GM18519 (cell line): ENCODE results near the gene PDE3A.
"Not testable (repeated sequence)": the region's sequence is repeated elsewhere in the genome, so short reads cannot be mapped to it uniquely, and the experiment has no call there.

ENCODE experiments used
- ATAC-seq: cut with Tn5 transposase; IDR thresholded peaks from one replicate; pipeline ENCODE4 v1.9.1; 2021; ENCODE audit warnings: mild to moderate bottlenecking, moderate library complexity; ENCODE audit not compliant: unreplicated experiment, low FRiP score

The PDE3A gene

DNA sequence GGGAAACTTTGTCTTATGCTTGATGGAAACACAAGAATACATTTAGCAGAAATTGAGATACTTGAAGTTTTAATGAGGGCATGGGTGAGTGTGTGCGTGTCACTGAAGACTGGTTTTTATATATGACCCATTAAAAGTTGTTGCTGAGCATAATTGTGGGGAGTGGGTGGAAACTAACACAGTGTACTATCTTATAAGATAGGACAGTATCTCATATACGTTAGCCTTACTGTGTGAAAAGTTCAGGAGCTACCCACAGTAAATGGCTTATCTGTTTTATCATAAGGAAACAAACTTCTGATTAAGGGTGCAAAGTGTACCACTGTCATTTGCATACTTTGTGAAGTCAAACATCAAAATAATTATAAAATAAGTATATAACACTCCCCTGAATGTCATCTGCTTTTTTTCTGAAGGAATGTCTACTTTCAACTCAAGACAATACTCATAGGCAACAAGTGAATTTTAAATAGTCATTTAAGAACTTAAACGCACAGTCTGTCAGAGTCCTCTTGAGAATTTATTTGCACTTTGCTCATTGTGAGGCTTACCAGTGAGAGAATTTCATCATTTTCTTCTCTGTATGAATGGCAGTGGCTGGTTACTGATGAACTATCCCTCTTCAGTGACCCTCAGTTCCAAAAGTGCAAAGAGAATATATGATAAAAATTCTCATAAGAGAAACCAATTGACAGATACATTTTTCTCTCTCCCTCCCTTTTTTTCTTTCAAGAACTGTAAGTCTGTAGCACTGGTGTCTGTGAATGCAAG, 4.2 kb downstream of the PDE3A start:
- no peak for ATAC-seq

DNA sequence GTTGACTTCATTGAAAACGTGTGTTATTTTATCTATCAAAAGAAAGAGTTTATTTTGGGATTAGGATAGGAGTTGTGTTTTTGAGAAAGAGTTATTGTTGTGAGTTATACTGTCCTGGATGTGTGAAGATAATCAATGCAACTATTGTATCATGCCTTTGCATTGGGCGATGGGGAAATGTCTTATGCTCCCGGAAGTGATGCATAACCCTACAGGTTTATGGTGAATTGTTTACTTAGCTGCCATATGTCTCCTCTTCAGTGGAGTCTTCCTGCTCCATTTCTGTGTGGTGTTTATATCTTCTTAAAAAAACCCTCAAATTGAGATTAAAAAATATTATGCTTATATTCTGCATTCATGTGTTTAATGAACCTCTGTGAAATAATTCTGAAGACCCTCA, 6.5 kb downstream of the PDE3A start:
- no peak for ATAC-seq

DNA sequence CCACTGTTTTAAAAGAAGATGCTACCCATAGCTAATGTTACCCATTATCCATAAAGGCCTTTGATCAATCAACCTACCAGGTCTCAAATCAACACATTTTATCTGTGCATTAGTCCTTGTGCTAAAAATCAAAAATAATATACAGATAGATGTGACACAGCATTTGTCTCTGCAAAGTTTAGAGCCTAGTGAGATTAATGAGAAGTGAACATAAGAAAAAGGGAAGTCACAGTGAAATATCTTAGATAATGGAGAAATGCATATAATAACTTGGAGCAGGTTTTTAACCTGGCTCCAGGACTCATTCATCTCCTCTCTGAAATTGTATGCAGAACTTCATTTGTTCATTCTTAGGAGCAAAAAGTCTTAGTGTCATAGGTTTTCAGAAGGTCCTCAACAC, 7.2 kb downstream of the PDE3A start:
- no peak for ATAC-seq

DNA sequence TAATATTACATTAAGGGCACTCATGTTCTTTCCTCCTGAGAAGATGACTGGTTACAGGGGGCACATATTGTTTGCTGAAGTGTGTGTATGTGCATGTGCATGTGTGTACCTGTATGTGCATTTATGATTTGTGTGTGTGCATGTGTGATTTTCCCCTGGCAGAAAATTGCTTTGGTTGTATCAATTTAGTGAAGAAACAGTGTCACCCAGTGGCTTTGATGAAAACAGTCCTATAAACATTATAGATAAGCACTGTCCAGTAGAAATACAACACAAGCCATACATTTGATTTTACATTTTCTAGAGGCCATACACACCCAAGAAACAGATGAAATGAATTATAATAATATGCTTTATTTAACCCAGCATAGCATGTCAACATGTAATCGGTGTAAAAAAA, 8.6 kb downstream of the PDE3A start:
- no peak for ATAC-seq

DNA sequence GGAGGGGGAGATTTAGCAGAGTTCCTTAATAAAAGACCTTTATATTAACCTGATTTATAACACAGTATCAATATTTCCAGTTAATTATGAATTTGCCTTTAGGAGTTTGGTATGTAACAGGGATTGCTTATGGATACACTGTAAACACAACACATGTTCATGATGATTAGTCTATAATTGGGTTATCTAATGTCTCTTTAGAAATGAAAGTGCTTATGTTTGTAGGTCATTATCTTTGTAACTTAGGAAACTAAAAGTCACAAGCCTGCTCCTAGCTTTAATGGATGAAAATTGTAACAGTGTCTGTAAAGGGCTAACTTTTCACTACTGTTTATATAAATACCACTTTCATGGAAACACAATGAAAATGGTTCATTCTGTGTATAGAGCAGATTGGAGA, 9.4 kb downstream of the PDE3A start:
- no peak for ATAC-seq

DNA sequence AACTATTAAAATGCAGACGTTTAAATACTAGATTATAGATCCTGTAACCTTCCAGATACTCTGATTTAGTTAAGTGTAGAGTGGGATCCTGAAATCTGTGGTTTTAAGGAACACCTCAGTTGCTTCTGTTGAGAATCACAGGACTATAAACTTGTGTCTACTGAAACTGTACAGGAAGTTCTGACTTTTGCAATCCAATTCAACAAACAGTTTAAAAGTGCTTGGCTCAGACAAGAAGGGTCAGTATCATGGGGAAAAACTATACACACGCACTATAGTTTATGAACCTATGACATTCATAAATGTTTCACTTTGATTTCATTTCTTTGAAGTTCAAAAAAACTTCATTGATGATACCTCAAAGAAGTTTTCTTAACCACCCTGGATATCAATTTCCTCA, 13.8 kb downstream of the PDE3A start:
- no peak for ATAC-seq

DNA sequence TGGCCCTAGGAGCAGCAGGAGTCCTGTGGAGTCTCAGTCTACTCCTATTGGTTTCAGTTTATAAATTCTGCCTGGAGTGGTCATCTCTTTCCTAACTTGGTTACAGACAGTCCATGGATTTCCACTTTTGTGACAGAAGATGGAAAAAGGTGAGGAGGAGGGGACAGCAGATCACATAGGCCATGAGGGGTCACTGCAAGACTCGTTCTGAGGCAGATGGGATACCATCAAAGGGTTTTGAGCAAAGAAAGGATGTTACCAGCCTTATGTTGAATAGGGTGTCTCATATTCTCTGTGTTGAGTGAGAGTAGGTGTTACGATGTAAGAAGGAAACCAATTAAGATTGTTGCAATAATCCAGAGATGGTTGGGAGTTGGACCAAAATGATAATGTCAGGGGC, 15.3 kb downstream of the PDE3A start:
- no peak for ATAC-seq

DNA sequence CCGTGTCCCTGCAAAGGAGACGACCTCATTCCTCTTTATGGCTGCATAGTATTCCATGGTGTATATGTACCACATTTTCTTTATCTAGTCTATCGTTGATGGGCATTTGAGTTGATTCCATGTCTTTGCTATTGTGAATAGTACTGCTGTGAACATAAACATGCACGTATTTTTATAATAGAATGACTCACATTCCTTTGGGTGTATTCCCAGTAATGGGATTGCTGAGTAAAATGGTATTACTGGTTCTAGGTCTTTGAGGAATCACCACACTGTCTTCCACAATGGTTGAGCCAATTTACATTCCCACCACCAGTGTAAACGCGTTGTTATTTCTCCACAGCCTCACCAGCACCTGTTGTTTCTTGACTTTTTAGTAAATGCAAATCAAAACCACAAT, 16.5 kb downstream of the PDE3A start:
- not testable (repeated sequence) for ATAC-seq

DNA sequence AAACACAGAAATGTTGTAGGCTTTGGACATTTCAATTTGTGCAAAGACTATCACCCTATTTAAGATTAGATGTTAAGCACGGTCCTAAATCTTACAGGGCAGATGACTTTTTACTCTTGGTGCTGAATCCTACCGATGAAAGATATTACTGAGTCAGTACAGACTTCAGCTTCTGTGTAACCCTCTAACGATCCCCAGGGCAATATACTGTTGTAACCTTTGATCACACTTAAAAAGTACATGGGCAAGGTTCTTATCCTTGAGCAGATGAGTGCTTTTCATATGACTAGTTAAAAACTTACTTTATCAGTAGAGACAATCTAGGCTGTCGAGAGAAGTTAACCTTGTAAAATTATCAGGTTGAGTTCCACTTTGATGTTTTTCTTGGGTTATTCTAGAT, 22.5 kb downstream of the PDE3A start:
- ATAC-seq: no peak

DNA sequence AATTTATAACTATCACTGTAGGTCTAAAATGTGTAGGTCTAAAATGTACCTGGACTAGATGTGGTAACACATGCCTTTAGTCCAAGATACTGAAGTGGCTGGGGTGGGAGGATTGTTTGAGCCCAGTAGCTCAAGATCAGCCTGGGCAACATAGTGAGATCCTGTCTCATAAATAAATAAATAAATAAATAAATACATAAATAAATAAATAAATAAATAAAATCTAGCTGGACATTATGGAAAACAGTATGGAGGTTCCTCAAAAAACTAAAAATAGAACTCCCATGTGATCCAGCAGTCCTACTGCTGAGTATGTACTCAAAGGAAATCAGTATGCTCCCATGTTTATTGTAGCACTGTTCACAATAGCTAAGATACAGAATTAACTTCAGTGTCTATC, 24.0 kb downstream of the PDE3A start:
- no peak for ATAC-seq

DNA sequence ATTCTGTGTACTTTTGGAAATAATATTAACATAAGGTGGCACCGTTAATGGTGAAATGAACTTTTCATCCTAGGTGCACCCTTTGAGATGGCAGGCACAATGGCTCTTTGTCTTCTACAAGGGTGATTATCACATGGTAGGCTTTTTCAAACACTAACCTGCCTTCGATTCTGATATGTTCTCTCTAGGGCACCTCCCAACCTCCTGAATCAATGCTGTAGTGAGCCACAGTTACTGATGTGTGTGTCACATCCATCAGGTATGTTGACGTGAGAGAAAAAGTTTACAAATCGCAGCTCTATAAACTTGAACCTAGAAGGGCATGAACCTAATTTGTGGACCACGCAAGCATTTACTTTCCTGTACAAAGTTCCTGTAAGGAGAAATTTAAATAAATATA, 25.4 kb downstream of the PDE3A start:
- no peak for ATAC-seq

DNA sequence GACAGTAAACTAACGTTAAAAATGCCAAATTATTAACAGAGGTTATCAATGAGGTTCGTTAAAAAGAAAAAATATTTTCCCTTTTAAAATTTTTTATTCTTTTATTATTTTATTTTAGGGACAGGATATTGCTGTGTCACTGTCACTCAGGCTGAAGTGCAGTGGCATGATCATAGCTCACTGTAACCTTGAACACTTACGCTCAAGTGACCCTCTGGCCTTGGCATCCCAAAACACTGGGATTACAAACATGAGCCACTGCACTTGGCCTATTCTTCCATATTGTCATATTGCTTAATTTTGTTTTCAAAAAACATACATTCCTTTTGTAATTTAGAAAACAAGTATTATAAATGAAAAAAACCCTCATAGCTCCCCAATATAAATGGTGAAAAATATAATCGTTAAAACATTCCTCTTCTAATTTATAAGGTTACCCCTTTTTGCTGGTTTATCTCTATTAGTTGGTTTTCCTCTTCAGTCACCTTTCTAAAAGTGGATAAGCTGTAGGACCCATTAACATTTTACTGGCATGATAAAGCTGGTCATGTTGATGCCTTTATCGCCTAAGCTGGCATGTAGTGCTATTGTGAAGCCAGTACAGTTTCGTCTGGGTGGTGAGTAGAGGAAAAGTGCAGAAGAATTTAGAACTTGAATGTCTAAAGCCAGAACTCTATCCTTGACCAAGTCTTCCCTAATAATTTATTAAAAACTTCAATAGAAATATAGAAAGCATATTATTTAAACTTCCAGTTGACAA, 27.6 kb downstream of the PDE3A start:
- no peak for ATAC-seq

DNA sequence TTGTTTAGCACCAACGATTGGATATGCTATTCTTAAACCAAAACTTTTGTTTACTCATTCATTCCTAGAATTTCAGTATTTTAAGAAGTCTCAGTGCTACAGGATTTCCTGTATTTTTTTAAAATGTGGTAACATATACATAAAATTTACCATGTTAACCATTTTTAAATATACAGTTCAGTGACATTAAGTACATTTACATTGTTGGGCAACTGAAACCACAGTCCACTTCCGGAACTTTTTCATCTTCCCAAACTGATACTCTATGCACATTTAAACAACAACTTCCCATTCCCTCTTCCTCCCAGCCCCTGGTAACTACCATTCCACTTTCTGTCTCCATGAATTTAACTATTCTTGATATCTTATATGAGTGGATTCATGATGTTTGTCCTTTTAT, 30.3 kb downstream of the PDE3A start:
- ATAC-seq: no peak

DNA sequence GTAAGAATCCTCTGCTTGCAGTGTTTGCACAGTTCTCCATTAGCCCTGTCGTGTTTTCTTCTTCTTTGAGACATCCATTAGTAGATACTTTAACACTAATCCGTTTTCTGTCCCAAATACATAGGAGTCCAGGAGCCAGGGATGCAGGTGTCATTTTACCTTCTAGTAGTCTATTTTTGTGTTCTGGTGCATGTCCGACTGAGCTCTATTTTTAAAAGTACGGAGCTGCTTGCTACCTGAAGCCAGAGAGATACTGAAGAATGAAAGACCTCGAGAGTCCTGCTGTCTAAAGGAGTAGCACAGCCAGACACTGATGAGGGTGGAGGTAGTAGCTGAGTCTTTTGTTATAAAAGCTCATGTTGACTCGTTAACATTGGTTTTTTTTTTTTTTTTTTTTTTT, 31.7 kb downstream of the PDE3A start:
- ATAC-seq: no peak

DNA sequence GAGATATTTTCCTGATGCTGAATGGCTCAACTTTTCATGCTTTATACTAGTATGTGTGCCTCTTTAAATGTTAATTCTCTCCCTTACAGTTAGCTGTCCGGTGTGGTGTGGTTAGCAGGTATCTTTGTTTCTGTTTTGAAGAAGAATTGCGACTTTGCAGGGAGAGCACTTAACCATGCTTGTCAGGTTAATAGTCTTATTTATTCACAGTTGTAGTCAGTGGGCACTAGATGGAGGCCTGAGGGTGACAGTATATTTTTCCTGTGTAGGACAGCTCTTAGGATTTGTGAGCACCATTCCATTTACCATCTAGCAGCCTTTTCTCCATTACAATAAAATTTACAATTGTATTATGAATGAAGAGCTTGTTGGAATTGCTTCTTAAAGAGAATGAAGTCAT, 34.9 kb downstream of the PDE3A start:
- no peak for ATAC-seq

DNA sequence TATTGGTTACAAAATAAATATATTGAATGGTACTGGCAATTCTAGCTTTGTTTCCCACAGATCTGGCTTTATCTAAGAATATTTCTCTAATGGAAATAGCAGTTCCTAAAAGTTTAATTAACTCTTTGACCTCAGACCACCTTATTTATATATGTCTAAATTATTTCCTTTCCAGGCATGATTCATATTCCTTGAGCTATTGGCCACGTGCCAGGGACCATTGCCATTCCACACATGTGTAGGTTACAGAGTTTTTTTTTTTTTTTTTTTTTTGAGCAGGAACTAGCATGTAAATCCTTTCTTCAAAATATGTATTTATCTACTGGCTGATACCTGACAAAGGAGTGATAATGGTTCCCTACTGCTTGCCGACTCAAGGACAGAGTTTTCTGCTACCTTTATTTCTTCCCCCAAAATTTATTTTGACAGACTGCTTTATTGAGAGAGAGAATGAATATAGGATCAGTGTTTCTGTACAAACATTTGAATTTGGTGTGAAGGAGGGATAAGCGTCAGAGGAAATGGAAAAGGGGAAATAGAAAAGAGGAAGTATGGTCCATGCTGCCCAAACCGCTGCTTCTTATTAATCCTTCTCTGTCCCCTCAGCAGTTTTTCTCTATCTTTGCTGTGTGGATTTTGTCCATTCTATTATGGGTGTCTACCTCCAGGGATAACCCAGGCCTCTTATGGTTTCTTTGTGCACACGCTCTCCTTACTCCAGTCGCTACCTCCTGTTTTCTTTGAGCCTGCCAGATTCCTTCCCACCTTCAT, 36.4 kb downstream of the PDE3A start:
- ATAC-seq: no peak

DNA sequence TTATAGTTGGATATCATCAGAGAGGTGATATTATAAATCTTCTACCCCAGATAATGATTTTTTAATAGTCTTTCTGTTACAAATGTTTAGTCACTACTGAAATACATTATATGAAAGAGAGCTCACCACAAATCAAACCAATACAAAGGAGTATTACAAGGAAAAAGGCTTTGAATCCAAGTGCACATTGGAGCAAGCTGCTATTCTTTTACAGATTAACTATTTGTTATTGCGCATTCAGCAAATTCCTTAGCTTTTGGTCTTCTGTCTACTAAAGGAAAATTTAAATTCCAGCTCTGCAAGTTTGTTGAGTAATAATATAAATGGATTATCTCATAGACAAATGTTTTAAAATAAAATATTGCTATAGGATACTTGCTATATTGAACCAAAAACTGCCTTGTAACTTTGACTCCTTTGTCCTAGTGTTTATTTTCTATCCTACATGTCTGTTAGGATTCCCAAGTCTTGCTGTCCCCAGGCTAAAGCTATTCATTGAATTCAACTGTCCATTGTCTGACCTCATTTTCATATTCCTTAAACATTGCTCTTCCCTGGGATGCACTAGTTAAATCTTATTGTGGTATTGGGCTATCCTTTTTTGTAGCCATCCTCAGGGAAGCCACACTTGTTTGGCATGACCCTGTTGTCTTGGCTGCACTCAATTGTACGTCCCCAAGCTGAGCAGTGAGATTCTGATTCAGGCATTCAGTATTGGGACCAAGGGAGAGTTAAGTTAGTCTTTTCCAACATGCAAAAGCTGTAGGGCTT, 41.5 kb downstream of the PDE3A start:
- no peak for ATAC-seq

DNA sequence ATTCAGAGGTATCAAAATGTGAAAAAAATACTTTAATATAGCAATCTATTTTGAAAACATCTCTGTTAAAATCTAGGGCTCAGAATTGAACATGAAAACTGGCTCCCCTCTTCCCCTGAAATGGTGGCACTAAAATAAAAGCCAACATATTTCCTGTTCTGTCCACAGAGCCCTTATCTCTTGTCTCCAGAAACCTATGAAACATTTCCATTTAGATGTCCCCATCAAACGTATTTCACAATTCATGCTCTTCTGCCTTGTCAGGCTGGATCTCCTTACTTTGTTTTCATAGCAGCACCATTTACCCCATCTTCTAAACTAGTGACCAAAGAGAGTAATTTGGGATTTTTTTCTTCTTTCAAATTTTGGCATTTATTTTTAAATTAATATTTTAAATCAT, 42.4 kb downstream of the PDE3A start:
- no peak for ATAC-seq

DNA sequence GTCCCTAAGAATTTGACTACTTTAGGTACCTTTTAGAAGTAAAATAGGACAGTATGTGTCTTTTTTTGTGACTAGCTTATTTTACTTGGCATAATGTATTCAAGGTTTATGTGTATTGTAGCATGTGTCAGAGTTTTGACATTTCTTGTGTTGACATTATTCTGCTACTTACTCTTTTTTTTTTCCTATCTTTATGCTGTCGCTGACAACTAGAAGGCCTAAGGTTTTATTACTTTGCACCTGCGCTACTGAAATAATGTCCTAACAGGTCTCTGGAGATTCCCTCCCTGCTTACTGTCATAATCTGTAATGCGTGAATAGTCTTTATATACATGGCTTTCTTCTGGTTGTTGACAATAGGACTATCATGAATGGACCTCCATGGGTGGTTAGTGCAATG, 43.0 kb downstream of the PDE3A start:
- no peak for ATAC-seq

DNA sequence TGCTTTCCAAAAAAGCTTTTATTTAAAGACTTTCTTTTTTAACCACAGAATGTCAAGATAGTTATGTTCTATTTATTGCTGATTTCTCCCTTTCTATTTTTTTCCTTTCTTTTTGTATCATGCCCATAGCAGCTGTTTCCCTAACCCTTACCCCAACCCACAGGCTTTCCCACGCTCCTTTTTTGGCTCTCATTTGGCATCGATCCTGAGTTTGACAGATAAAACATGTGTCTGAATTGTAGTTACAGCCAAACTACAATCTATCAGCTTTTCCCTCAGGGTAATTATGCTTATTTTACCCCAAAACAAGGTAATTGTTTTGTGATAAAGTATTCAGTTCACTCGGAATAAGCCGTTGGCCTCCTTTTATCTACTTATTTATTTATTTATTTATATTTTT, 46.7 kb downstream of the PDE3A start:
- ATAC-seq: no peak

DNA sequence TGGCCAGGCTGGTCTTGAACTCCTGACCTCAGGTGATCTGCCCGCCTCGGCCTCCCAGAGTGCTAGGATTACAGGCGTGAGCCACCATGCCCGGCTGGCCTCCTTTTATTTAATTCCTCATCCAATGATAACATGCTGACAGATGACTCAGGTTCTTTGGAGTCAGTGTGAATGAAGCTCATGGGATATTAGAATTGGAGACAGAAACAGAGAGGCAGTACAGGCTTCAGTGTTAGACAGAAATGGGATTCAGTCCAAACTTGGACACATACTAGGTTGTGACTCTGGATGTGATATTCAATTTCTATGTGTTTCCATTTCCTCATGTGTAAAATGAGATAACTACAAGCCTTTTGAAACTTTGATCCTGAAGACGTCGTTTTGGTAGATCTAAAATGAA, 47.3 kb downstream of the PDE3A start:
- no peak for ATAC-seq
